HL-60 (cell line): ENCODE data around the gene HOXC12.

ENCODE experiments used
- POLR2AphosphoS5 ChIP-seq: IDR thresholded peaks from 2 replicates; pipeline ENCODE4 v1.6.1; 2012; ENCODE audit warnings: low read depth
- TF ChIP-seq, protein P1 (sequence below): IDR thresholded peaks from one replicate; pipeline ENCODE4 v1.5.1; 2011; ENCODE audit warnings: low read length, control low read depth, inconsistent platforms; ENCODE audit not compliant: insufficient read depth
- TF ChIP-seq, protein P2 (sequence below): IDR thresholded peaks from 2 replicates; pipeline ENCODE4 v1.6.1; 2012; ENCODE audit warnings: low read depth; ENCODE audit not compliant: insufficient replicate concordance

DNA sequence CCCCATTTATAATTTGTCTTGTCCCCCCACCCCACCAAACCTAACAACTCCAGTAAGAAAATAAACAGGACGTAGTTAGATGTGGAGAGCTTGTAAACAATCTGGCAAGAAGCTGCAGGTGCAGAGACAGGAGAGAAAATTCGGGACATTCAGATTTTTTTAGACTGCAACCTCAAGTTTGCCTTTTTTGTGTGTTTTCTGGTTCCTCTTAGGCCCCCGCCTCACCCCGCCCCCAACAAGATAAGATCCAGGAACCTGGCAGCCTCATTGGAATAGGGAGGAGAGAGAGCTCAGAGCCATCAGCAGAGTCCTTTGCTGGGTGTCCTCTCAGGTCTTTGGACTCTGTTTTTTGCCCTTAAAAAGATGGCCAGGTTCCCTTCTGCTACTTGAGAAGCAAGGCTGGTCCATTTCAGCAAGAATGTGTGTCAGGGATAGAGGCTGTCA is 33.1 kb downstream of the HOXC12 start:
- TF ChIP-seq, protein P1, sequence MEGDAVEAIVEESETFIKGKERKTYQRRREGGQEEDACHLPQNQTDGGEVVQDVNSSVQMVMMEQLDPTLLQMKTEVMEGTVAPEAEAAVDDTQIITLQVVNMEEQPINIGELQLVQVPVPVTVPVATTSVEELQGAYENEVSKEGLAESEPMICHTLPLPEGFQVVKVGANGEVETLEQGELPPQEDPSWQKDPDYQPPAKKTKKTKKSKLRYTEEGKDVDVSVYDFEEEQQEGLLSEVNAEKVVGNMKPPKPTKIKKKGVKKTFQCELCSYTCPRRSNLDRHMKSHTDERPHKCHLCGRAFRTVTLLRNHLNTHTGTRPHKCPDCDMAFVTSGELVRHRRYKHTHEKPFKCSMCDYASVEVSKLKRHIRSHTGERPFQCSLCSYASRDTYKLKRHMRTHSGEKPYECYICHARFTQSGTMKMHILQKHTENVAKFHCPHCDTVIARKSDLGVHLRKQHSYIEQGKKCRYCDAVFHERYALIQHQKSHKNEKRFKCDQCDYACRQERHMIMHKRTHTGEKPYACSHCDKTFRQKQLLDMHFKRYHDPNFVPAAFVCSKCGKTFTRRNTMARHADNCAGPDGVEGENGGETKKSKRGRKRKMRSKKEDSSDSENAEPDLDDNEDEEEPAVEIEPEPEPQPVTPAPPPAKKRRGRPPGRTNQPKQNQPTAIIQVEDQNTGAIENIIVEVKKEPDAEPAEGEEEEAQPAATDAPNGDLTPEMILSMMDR = no peak
- TF ChIP-seq POLR2AphosphoS5 = no peak
- TF ChIP-seq, protein P2, sequence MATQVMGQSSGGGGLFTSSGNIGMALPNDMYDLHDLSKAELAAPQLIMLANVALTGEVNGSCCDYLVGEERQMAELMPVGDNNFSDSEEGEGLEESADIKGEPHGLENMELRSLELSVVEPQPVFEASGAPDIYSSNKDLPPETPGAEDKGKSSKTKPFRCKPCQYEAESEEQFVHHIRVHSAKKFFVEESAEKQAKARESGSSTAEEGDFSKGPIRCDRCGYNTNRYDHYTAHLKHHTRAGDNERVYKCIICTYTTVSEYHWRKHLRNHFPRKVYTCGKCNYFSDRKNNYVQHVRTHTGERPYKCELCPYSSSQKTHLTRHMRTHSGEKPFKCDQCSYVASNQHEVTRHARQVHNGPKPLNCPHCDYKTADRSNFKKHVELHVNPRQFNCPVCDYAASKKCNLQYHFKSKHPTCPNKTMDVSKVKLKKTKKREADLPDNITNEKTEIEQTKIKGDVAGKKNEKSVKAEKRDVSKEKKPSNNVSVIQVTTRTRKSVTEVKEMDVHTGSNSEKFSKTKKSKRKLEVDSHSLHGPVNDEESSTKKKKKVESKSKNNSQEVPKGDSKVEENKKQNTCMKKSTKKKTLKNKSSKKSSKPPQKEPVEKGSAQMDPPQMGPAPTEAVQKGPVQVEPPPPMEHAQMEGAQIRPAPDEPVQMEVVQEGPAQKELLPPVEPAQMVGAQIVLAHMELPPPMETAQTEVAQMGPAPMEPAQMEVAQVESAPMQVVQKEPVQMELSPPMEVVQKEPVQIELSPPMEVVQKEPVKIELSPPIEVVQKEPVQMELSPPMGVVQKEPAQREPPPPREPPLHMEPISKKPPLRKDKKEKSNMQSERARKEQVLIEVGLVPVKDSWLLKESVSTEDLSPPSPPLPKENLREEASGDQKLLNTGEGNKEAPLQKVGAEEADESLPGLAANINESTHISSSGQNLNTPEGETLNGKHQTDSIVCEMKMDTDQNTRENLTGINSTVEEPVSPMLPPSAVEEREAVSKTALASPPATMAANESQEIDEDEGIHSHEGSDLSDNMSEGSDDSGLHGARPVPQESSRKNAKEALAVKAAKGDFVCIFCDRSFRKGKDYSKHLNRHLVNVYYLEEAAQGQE = no peak
